GM13976 (cell line): ENCODE measurements around the gene ACKR3.

Source experiments
- DNase-seq: peaks from one replicate; pipeline ENCODE4 v3.0.0; 2012; ENCODE audit warnings: low spot score
- in situ Hi-C: fragments of 300-500 bp; cut with MboI; formaldehyde crosslinking; loops from one replicate; pipeline ENCODE4 v1.12.0; 2022; ENCODE audit warnings: low sequenced_read_pairs, mixed read lengths, inconsistent platforms; ENCODE audit not compliant: unreplicated experiment
- TF ChIP-seq, protein P1 (sequence below): IDR thresholded peaks from 2 replicates; pipeline ENCODE4 v1.5.1; 2012; ENCODE audit warnings: borderline replicate concordance, mild to moderate bottlenecking; ENCODE audit not compliant: insufficient read depth; ENCODE audit errors: extremely low read depth, missing control alignments, control extremely low read depth

The ACKR3 gene

DNA sequence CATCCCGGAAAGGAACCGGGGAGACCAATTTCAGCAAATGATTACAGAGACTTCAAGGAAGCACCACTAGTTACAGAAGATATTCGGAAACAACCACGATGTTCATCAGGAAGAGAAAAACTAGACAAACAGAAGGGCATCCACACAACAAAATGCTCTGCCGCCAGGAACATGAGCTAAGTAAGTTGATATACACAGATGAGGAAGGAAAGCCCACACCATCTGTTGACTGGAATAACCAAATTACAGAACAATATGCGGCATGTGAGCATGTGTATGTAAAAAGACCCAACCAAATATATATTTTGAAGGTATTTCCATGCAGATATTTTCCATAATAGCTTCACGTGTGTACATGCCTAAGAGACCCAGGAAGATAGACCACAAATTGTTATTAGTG is 47.0 kb downstream of the ACKR3 start:
- in situ Hi-C loops: no loop called here
- DNase-seq: no peak
- TF ChIP-seq, protein P1, sequence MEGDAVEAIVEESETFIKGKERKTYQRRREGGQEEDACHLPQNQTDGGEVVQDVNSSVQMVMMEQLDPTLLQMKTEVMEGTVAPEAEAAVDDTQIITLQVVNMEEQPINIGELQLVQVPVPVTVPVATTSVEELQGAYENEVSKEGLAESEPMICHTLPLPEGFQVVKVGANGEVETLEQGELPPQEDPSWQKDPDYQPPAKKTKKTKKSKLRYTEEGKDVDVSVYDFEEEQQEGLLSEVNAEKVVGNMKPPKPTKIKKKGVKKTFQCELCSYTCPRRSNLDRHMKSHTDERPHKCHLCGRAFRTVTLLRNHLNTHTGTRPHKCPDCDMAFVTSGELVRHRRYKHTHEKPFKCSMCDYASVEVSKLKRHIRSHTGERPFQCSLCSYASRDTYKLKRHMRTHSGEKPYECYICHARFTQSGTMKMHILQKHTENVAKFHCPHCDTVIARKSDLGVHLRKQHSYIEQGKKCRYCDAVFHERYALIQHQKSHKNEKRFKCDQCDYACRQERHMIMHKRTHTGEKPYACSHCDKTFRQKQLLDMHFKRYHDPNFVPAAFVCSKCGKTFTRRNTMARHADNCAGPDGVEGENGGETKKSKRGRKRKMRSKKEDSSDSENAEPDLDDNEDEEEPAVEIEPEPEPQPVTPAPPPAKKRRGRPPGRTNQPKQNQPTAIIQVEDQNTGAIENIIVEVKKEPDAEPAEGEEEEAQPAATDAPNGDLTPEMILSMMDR: no peak

DNA sequence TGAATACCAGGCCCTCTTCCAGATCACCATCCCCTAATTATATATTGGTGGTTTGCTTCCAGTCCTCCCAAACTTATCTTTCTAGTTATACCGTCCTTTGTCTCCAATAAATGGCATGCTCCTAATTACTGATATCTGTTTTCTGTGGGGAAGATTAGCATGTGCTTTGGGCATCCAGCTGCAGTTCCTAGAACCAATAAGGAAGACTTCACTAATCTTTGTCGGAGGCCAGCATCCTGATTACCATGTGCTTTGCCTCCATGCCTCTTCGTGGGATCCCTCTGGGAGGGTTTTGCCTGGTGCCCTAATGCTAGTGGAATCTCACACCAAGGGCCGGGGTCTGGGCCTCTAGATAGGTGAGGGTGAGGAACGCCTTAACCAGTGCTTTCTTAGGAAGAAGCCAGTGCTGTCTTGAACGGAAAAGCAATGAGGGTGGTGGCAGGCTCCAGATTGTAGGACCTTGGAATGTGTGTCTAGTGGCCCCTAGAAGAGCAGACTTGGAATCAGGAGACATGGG is 47.7 kb downstream of the ACKR3 start:
- in situ Hi-C loops: no loop called here
- TF ChIP-seq, protein P1: no peak

DNA sequence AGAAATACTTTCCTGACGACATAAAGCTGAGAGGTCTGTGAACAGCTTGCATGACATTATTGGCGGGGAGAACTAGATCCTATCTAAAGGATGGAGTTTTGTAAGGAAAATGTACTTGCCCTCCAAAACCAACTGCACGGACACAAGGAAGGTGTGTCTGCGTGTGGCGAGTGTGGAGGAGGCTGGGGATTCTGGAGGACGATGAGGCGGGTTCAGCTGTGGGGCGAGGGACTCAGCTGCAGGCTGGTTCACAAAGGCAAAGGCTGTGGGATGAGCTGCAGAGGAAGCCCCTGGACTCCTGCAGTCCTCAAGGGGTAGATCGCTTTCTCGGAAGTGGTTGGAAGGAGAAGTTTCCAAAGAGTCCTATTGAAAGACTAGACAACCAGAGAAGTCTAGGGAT is 48.2 kb downstream of the ACKR3 start:
- DNase-seq: no peak
- TF ChIP-seq, protein P1: no peak
- in situ Hi-C loops: no loop called here

More for the DNA sequence above, 47.7 kb downstream of the ACKR3 start:
- no peak for DNase-seq

DNA sequence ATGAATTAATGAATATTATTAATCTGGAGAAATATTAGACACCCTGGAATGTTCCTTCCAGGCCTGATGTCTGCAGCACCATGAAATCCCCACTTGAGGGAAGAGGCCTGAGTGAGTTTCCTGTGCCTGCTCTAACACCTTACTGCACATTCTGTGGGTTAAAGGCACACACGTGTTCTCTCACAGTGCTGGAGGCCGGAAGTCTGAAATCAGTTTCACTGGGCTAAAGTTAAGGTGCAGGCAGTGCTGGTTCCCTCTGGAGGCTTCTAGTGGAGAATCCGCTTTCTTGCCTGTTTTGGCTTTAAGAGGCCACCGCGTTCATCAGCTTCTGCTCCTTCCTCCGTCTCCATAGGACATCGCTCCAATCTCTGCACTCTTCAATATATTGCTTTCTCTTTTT is 48.7 kb downstream of the ACKR3 start:
- DNase-seq: no peak
- in situ Hi-C loops: no loop called here
- TF ChIP-seq, protein P1: no peak

DNA sequence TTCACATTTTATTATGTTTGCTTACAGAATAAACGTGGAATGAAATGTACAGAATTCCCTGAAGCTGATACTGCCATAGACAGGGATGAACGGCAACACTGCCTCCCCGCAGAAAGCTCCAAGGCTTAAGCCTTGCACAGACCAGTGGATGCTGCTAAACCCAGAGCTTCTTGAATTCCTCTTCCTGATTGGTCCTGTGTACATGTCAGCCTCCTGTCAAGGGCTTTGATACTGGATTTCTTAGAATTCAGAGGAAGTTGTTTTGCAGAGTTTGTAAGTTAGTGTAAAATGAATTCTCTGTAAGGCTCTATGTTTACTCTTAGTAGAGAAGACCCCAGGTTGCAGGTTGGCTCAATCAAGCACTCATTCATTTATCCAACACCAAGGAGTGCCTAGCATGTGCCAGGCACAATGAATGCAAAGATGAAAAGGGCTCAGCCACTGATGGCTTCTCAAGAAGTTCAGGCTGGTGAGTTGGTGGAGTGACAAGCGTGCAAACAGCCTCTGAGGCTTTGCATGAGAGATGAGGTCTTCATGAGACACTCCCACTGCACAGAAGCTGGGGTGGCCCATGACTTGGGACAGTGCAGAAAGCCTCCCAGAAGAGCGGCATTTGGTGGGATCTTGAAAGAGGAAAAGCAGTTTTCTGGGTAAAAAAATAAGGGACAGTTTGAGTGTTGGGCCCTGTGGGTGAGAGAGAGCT is 50.4 kb downstream of the ACKR3 start:
- TF ChIP-seq, protein P1: no peak
- in situ Hi-C loops: no loop called here
- no peak for DNase-seq

DNA sequence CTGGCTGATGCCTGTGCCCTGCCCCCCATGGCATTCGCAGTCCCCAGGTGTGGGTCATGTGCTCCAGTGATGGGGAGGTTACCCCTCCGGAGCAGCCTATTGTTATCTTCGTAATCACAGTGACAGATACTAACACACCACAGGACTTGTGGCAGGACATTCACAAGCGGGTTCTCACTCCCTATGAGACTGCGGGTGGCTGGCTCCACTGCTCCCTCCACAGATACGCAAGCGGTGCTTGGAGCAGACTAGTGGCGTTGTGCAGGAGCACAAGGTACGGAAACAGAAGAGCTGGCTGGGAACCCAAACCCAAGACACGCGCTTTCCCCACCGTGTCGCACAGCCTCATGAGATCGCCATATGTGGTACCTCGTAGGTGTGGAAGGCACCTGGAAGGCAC is 52.2 kb downstream of the ACKR3 start:
- in situ Hi-C loops: no loop called here
- no peak for DNase-seq
- TF ChIP-seq, protein P1: no peak
